ENCODE results near the gene NPBWR2. TPM values are rescaled to one million over a fixed set of nuclear protein-coding genes. Genes with fewer than 3 reads are reported as not detected.

Gene NPBWR2
- total RNA-seq, 2 donors from 2014 or later: not detected

Other genes with a start within 250 kb of the NPBWR2 start
- under 1 TPM in 1 of 2 donors, not detected in 1; 0.19 TPM for gene ABHD16B, start 246.1 kb downstream of the NPBWR2 start, total RNA-seq
- 10 to 100 TPM; 54.8 to 92.9 TPM for gene TPD52L2, start 242.3 kb downstream of the NPBWR2 start, total RNA-seq
- 10 to 100 TPM; 46.8 to 53.4 TPM for gene DNAJC5, start 212.4 kb downstream of the NPBWR2 start, total RNA-seq
- gene UCKL1, start 151.1 kb downstream of the NPBWR2 start, total RNA-seq: 10 to 100 TPM; 27.5 to 36.2 TPM
- 10 to 100 TPM; 13.9 to 21.3 TPM for gene ZNF512B, start 137.6 kb downstream of the NPBWR2 start, total RNA-seq
- 10 to 100 TPM; 21.4 to 32.7 TPM for gene SAMD10, start 127.9 kb downstream of the NPBWR2 start, total RNA-seq
- gene PRPF6, start 126.4 kb downstream of the NPBWR2 start, total RNA-seq: 10 to 100 TPM; 88.5 to 97.4 TPM
- gene C20orf204, start 71.4 kb downstream of the NPBWR2 start, total RNA-seq: 10 to 100 TPM; 12.8 to 21.5 TPM
- under 1 TPM; 0.13 to 0.22 TPM for gene SOX18, start 57.9 kb downstream of the NPBWR2 start, total RNA-seq
- 10 to 100 TPM; 52.0 to 79.9 TPM for gene TCEA2, start 44.4 kb downstream of the NPBWR2 start, total RNA-seq
- 10 to 100 TPM; 38.6 to 49.4 TPM for gene RGS19, start 28.0 kb downstream of the NPBWR2 start, total RNA-seq
- gene OPRL1, start 27.5 kb downstream of the NPBWR2 start, total RNA-seq: under 1 TPM; 0.48 to 0.56 TPM
- gene LKAAEAR1, start 23.2 kb downstream of the NPBWR2 start, total RNA-seq: under 1 TPM in 1 of 2 donors, not detected in 1; 0.71 TPM
- gene MYT1, start 56.9 kb upstream of the NPBWR2 start, total RNA-seq: under 1 TPM in 1 of 2 donors, not detected in 1; 0.16 TPM
- gene PCMTD2, start 148.2 kb upstream of the NPBWR2 start, total RNA-seq: 10 to 100 TPM; 29.6 to 37.9 TPM

Measured in activated T-helper 17 cell treated with anti-CD3 and anti-CD28 coated beads, Interleukin-2, amount 50 U/mL, for 72 hours (primary cell).